Measurements from ENCODE around the gene ETV5. TPM values are rescaled to one million over a fixed set of nuclear protein-coding genes. Genes with fewer than 3 reads are reported as not detected.

Gene ETV5
- total and polyA plus RNA-seq, 10 of the 15 experiments (the other 5 are each of a cell fraction or from before 2014, with no cell fraction given) = 5.0 to 18.4 (median 7.4) TPM

DNA sequence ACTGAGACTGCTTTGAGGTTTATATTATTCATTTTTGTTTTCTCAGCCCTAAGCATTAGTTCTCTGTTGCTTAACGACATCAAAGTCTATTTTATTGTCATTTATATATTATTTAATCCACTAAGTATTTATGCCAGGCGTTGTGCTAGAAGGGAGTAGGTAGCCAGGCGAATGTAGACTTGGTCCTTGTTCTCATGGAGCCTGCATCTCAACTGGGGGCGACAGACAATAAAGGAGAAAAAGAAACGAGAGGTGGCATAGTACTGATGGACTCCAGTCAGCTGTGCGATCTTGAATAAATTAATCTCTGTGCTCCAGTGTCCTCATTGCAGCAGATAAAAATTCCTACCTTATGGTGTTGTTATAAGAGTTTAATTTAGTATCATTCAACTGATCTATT, 49.7 kb downstream of the ETV5 start:
- ChIA-PET SMC1A (ENCODE audit: uncharacterized antibody, unreplicated experiment) (interaction anchor here (1.3 to 3.4 kb wide), 2 partner anchors 11 to 35 kb away, joined by 3 to 11 read pairs; no protein-coding TSS in a partner anchor), RAD21 (ENCODE audit: unreplicated experiment) (no interaction called here), CTCF (no interaction called here), POLR2A (no interaction called here)
- Histone ChIP-seq H3K27me3 (replicated peaks in 1 of 2; ENCODE audit: control insufficient read depth in 2 of 2, insufficient read depth in 2 of 2, low read length in 1 of 2) (no peaks in the 10 kb centered on the region; a peak in 1 of 4 replicates), H3K27ac (ENCODE audit: control insufficient read depth, insufficient read depth) (no peak overlapping the region), H3K4me1 (ENCODE audit: control insufficient read depth, insufficient read depth, low read length) (peaks cover 6% of the 10 kb centered on the region), H3K79me2 (ENCODE audit: control insufficient read depth, insufficient read depth, low read length) (no peaks in the 10 kb centered on the region), H2AFZ (ENCODE audit: control insufficient read depth, low read depth, low read length) (no peak overlapping the region), H3K4me3 (no peak overlapping the region), H3K9ac (ENCODE audit: control insufficient read depth, insufficient read depth, low read length) (no peak overlapping the region), H4K20me1 (ENCODE audit: control insufficient read depth, insufficient read depth) (no peaks in the 10 kb centered on the region), H3K4me2 (ENCODE audit: control insufficient read depth, insufficient read depth) (no peak overlapping the region), H3K36me3 (ENCODE audit: control insufficient read depth in 2 of 2, insufficient read depth in 2 of 2, low read length in 1 of 2) (no peaks in the 10 kb centered on the region), H3K9me3 (replicated peaks; ENCODE audit: control insufficient read depth, insufficient read depth, low read length) (no peaks in the 10 kb centered on the region; the same call in 2 of the 3 replicates)
- TF ChIP-seq SMAD5 (IDR thresholded peaks at IDR 0.05; ENCODE audit: low read depth) = no peak
- no peak for TF ChIP-seq FOS (IDR thresholded peaks at IDR 0.05; ENCODE audit: borderline replicate concordance, extremely low read depth, insufficient read length)
- TF ChIP-seq, protein P1, sequence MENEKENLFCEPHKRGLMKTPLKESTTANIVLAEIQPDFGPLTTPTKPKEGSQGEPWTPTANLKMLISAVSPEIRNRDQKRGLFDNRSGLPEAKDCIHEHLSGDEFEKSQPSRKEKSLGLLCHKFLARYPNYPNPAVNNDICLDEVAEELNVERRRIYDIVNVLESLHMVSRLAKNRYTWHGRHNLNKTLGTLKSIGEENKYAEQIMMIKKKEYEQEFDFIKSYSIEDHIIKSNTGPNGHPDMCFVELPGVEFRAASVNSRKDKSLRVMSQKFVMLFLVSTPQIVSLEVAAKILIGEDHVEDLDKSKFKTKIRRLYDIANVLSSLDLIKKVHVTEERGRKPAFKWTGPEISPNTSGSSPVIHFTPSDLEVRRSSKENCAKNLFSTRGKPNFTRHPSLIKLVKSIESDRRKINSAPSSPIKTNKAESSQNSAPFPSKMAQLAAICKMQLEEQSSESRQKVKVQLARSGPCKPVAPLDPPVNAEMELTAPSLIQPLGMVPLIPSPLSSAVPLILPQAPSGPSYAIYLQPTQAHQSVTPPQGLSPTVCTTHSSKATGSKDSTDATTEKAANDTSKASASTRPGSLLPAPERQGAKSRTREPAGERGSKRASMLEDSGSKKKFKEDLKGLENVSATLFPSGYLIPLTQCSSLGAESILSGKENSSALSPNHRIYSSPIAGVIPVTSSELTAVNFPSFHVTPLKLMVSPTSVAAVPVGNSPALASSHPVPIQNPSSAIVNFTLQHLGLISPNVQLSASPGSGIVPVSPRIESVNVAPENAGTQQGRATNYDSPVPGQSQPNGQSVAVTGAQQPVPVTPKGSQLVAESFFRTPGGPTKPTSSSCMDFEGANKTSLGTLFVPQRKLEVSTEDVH (IDR thresholded peaks at IDR 0.05; ENCODE audit: low read depth, partially characterized antibody) = no peak
- TF ChIP-seq RAD21 (IDR thresholded peaks at IDR 0.05; ENCODE audit: insufficient read depth, low read depth, low read length) = no peak
- no peak for TF ChIP-seq JUND (IDR thresholded peaks at IDR 0.05; ENCODE audit: low read depth, low read length)
- TF ChIP-seq, protein P2, sequence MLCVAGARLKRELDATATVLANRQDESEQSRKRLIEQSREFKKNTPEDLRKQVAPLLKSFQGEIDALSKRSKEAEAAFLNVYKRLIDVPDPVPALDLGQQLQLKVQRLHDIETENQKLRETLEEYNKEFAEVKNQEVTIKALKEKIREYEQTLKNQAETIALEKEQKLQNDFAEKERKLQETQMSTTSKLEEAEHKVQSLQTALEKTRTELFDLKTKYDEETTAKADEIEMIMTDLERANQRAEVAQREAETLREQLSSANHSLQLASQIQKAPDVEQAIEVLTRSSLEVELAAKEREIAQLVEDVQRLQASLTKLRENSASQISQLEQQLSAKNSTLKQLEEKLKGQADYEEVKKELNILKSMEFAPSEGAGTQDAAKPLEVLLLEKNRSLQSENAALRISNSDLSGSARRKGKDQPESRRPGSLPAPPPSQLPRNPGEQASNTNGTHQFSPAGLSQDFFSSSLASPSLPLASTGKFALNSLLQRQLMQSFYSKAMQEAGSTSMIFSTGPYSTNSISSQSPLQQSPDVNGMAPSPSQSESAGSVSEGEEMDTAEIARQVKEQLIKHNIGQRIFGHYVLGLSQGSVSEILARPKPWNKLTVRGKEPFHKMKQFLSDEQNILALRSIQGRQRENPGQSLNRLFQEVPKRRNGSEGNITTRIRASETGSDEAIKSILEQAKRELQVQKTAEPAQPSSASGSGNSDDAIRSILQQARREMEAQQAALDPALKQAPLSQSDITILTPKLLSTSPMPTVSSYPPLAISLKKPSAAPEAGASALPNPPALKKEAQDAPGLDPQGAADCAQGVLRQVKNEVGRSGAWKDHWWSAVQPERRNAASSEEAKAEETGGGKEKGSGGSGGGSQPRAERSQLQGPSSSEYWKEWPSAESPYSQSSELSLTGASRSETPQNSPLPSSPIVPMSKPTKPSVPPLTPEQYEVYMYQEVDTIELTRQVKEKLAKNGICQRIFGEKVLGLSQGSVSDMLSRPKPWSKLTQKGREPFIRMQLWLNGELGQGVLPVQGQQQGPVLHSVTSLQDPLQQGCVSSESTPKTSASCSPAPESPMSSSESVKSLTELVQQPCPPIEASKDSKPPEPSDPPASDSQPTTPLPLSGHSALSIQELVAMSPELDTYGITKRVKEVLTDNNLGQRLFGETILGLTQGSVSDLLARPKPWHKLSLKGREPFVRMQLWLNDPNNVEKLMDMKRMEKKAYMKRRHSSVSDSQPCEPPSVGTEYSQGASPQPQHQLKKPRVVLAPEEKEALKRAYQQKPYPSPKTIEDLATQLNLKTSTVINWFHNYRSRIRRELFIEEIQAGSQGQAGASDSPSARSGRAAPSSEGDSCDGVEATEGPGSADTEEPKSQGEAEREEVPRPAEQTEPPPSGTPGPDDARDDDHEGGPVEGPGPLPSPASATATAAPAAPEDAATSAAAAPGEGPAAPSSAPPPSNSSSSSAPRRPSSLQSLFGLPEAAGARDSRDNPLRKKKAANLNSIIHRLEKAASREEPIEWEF (IDR thresholded peaks at IDR 0.05; ENCODE audit: insufficient replicate concordance, low read depth, low read length) = no peak
- TF ChIP-seq TCF12 (IDR thresholded peaks at IDR 0.05; ENCODE audit: low read depth, low read length) = no peak
- TF ChIP-seq RUNX3 (IDR thresholded peaks at IDR 0.05; ENCODE audit: low read length) = no peak
- TF ChIP-seq, protein P3, sequence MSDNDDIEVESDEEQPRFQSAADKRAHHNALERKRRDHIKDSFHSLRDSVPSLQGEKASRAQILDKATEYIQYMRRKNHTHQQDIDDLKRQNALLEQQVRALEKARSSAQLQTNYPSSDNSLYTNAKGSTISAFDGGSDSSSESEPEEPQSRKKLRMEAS (IDR thresholded peaks at IDR 0.05; ENCODE audit: low read depth, low read length) = no peak
- TF ChIP-seq ESRRA (IDR thresholded peaks at IDR 0.05; ENCODE audit: low read length) = no peak
- TF ChIP-seq NBN (IDR thresholded peaks at IDR 0.05) = no peak
- no peak for TF ChIP-seq PAX8 (IDR thresholded peaks at IDR 0.05)
- intact Hi-C loops (cut with micrococcal nuclease; ENCODE audit: unreplicated experiment) = no loop called here
- BruUV-seq (replicated peaks) = no TSS peak
- DNase-seq (ENCODE audit: low read depth, low spot score) (no peak), ATAC-seq (no peak), FAIRE-seq (no peak)
- in situ Hi-C loops (cut with MboI) = no loop called here
- 50% methylated on average over 6 of the region's 6 CpGs for WGBS (ENCODE audit: insufficient coverage, insufficient replicate concordance, low lambda C conversion rate, missing lambda C conversion rate)

All from GM12878 (cell line).